Kidney capillary endothelial cell (primary cell): ENCODE results near the gene PTBP1.
"Not testable (repeated sequence)": the region's sequence is repeated elsewhere in the genome, so short reads cannot be mapped to it uniquely, and the experiment has no call there.

ENCODE experiments used
- DNase-seq: peaks from one replicate; pipeline ENCODE4 v3.0.0-alpha.2; 2018; ENCODE audit warnings: low spot score

PTBP1 gene

DNA sequence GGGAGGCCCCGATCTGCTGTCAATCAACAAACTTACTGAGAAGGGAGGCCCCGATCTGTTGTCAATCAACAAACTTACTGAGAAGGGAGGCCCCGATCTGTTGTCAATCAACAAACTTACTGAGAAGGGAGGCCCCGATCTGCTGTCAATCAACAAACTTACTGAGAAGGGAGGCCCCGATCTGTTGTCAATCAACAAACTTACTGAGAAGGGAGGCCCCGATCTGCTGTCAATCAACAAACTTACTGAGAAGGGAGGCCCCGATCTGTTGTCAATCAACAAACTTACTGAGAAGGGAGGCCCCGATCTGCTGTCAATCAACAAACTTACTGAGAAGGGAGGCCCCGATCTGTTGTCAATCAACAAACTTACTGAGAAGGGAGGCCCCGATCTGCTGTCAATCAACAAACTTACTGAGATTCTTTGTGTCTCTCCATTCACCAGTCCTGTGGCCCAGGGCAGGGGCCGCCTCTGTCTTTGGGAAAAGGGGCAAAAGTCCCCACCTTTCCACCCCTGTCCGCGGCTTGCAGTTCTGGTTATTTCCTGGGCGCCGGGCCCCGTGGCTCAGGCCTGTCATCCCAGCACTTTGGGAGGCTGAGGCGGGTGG, 56.5 kb downstream of the PTBP1 start:
- DNase-seq = not testable (repeated sequence)

- DNase-seq = no peak
These were observed 57.3 kb downstream of the PTBP1 start for GRCh38 chr19:854549-854948.

- no peak for DNase-seq
These were observed 57.9 kb downstream of the PTBP1 start for GRCh38 chr19:855142-855541.

- no peak for DNase-seq
These were observed 58.4 kb downstream of the PTBP1 start for GRCh38 chr19:855566-856120.

DNA sequence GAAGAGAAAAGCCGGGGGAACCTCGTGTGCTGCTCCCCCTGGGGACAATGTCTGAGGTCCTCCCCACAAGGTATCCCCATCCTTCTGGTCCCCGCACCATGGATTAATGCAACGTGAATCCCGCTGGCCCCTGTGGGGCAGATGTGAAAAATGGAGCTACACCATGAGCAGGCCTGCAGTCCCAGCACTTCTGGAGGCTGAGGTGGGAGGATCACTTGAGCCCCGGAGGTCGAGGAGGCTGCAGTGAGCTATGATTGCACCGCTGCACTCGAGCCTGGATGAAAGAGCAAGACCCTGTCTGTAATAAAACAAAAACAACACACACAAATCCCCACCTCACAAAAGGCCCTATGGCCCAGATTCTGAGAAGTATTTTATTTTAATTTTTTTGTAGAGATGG, 61.0 kb downstream of the PTBP1 start:
- no peak for DNase-seq

- DNase-seq = no peak
These were observed 61.9 kb downstream of the PTBP1 start, which contains the start of gene CFD for GRCh38 chr19:858868-859843. Gene CFD (plus strand): TSS chr19:859664. CDS start chr19:859690, 26 bp downstream.

GRCh38 chr19:861141-861755, 64.0 kb downstream of the PTBP1 start:
- DNase-seq = no peak
